ENCODE measurements around the gene C3orf49. TPM values are rescaled to one million over a fixed set of nuclear protein-coding genes. Genes with fewer than 3 reads are reported as not detected.

Gene C3orf49
- polyA plus RNA-seq, 1 experiment = not detected

GRCh38 chr3:63798544-63798943 is 20.6 kb upstream of the C3orf49 start:
- no peaks in the 10 kb centered on the region for H3K9me3 ChIP-seq (ENCODE audit: control insufficient read depth, insufficient read depth, low read length)
- H3K4me3 ChIP-seq (ENCODE audit: low read depth, low read length) = no peak overlapping the region
- CTCF ChIA-PET = interaction anchor here (1.2 kb wide), 1 partner anchor 20 kb away, joined by 5 read pairs; no protein-coding TSS in a partner anchor
- POLR2A ChIA-PET = no interaction called here
- TF ChIP-seq, protein P1, sequence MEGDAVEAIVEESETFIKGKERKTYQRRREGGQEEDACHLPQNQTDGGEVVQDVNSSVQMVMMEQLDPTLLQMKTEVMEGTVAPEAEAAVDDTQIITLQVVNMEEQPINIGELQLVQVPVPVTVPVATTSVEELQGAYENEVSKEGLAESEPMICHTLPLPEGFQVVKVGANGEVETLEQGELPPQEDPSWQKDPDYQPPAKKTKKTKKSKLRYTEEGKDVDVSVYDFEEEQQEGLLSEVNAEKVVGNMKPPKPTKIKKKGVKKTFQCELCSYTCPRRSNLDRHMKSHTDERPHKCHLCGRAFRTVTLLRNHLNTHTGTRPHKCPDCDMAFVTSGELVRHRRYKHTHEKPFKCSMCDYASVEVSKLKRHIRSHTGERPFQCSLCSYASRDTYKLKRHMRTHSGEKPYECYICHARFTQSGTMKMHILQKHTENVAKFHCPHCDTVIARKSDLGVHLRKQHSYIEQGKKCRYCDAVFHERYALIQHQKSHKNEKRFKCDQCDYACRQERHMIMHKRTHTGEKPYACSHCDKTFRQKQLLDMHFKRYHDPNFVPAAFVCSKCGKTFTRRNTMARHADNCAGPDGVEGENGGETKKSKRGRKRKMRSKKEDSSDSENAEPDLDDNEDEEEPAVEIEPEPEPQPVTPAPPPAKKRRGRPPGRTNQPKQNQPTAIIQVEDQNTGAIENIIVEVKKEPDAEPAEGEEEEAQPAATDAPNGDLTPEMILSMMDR (IDR thresholded peaks at IDR 0.05; ENCODE audit: low read depth, low read length) = no peak
- no peak for DNase-seq (ENCODE audit: low read depth, low spot score)
- H3K27me3 ChIP-seq (ENCODE audit: control insufficient read depth, insufficient read depth, low read length) = peaks cover 1% of the 10 kb centered on the region
- H3K27ac ChIP-seq (ENCODE audit: low read depth, low read length) = no peak overlapping the region

DNA sequence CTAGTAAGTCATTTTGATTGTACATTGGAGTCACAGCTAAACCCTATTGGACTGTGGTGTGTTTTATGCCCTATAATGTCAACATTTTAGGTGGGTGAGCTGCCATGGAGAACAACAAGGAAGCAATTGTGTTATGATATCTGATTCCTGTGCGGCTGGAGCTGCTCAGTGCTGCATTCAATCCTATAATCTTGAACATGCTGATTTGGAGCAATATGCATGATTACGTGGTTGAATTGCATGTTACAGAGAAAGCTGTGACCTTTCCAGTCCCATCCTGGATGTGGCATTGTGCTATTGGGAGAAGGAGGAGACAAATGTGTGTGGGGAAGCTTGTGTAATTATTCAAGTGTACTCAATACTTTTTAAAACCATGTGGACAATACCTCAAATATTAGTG is 20.1 kb upstream of the C3orf49 start:
- Histone ChIP-seq H3K27ac (ENCODE audit: low read depth, low read length) (no peak overlapping the region), H3K27me3 (ENCODE audit: control insufficient read depth, insufficient read depth, low read length) (no peaks in the 10 kb centered on the region), H3K9me3 (ENCODE audit: control insufficient read depth, insufficient read depth, low read length) (no peaks in the 10 kb centered on the region), H3K4me3 (ENCODE audit: low read depth, low read length) (no peak overlapping the region)
- ChIA-PET CTCF (interaction anchor here (1.2 kb wide), 1 partner anchor 19 kb away, joined by 5 read pairs; no protein-coding TSS in a partner anchor), POLR2A (no interaction called here)
- DNase-seq (ENCODE audit: low read depth, low spot score) = no peak
- TF ChIP-seq, protein P1 (IDR thresholded peaks at IDR 0.05; ENCODE audit: low read depth, low read length) = no peak

DNA sequence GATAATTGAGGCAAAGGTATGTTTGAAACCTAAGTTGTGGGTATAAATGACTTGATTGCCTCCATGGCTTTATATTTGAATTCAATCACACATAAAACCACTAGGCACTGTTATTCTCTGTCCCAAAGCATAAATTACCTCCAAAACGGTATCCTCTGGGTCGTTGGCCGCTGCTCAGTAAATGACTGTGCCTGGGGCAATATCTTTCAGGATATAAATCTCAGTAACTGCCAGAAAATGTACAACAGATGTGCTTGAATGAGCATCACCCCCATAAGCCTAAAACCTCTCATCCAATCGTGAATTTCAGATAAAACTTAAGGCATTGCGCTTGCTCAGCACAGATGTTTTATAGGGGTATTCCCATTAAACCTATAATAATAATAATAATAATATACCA is 19.0 kb upstream of the C3orf49 start:
- TF ChIP-seq, protein P1 (IDR thresholded peaks at IDR 0.05; ENCODE audit: low read depth, low read length) = no peak
- ChIA-PET CTCF (interaction anchor here (4.5 kb wide), 1 partner anchor 450 kb away, joined by 23 read pairs; no protein-coding TSS in a partner anchor), POLR2A (no interaction called here)
- no peak overlapping the region for H3K27ac ChIP-seq (ENCODE audit: low read depth, low read length)
- no peak overlapping the region for H3K4me3 ChIP-seq (ENCODE audit: low read depth, low read length)
- DNase-seq (ENCODE audit: low read depth, low spot score) = no peak
- no peaks in the 10 kb centered on the region for H3K9me3 ChIP-seq (ENCODE audit: control insufficient read depth, insufficient read depth, low read length)
- no peaks in the 10 kb centered on the region for H3K27me3 ChIP-seq (ENCODE audit: control insufficient read depth, insufficient read depth, low read length)

- no peak overlapping the region for H3K4me3 ChIP-seq (ENCODE audit: low read depth, low read length)
- no peaks in the 10 kb centered on the region for H3K27me3 ChIP-seq (ENCODE audit: control insufficient read depth, insufficient read depth, low read length)
- CTCF ChIA-PET = interaction anchor here (2.3 to 4.5 kb wide), 2 partner anchors 15 to 454 kb away, joined by 11 to 23 read pairs; partner anchors contain the start of gene C3orf49
- no peak overlapping the region for H3K27ac ChIP-seq (ENCODE audit: low read depth, low read length)
- POLR2A ChIA-PET = no interaction called here
- DNase-seq (ENCODE audit: low read depth, low spot score) = no peak
- no peaks in the 10 kb centered on the region for H3K9me3 ChIP-seq (ENCODE audit: control insufficient read depth, insufficient read depth, low read length)
- TF ChIP-seq, protein P1 (IDR thresholded peaks at IDR 0.05; ENCODE audit: low read depth, low read length) = no peak
Measured at GRCh38 chr3:63803911-63804310, 15.2 kb upstream of the C3orf49 start.

DNA sequence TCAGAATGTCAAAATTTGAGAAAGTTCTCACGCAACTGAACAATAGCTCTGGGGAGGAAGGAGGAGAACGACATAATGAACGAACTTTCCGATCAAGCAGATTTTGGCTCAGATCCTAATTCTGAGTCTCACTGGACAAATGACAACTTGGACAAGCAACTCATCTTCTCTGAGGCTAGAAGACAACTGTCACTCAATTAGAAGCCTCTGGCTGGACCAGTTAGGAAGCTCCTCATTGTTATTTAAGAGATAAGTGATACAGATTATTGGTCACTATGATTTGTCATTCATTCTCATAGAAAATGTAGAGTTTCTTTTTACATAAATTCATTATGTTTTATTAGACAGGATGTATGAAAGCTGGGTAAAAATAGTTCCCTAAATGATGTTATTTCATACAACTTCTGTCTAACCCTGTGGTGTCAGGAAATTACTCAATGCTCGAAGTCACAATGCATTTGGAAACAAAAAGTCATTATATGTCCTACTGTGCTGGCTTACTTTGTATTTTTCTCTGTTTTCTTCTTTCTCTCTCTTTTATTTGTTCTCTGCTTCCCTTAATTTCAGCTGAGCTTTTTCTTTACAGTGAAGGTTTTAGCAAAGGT is 11.0 kb upstream of the C3orf49 start:
- POLR2A ChIA-PET = no interaction called here
- H3K9me3 ChIP-seq (ENCODE audit: control insufficient read depth, insufficient read depth, low read length) = no peaks in the 10 kb centered on the region
- DNase-seq (ENCODE audit: low read depth, low spot score) = no peak
- H3K27me3 ChIP-seq (ENCODE audit: control insufficient read depth, insufficient read depth, low read length) = no peaks in the 10 kb centered on the region
- CTCF ChIA-PET = interaction anchor here (1.3 to 1.8 kb wide), 2 partner anchors 10 to 457 kb away, joined by 6 to 7 read pairs; partner anchors contain the start of gene C3orf49
- no peak overlapping the region for H3K27ac ChIP-seq (ENCODE audit: low read depth, low read length)
- H3K4me3 ChIP-seq (ENCODE audit: low read depth, low read length) = no peak overlapping the region
- TF ChIP-seq, protein P1 (IDR thresholded peaks at IDR 0.05; ENCODE audit: low read depth, low read length) = no peak
